HepG2 (cell line): ENCODE results near the gene RHCE. TPM values are rescaled to one million over a fixed set of nuclear protein-coding genes. Genes with fewer than 3 reads are reported as not detected.

Experiments used
- BCL6 ChIP-seq: IDR thresholded peaks from 2 replicates; pipeline ENCODE4 v1.6.1; 2016; ENCODE audit warnings: missing genetic modification reagents, missing compliant biosample characterization
- ELF3 ChIP-seq: IDR thresholded peaks from 2 replicates; pipeline ENCODE4 v1.6.1; 2016; ENCODE audit warnings: missing genetic modification reagents, missing compliant biosample characterization
- FOXA3 ChIP-seq: IDR thresholded peaks from 2 replicates; pipeline ENCODE4 v1.6.1; 2016; ENCODE audit warnings: missing genetic modification reagents, missing compliant biosample characterization
- FOXK1 ChIP-seq: sonication (generic); formaldehyde crosslinking; IDR thresholded peaks from 2 replicates; pipeline ENCODE4 v1.4.0; 2020; ENCODE audit warnings: low read depth, missing genetic modification reagents, borderline replicate concordance
- MEIS2 ChIP-seq: sonication (generic); formaldehyde crosslinking; IDR thresholded peaks from 2 replicates; pipeline ENCODE4 v1.9.0; 2021; ENCODE audit warnings: mild to moderate bottlenecking, missing genetic modification reagents
- MIXL1 ChIP-seq: IDR thresholded peaks from 2 replicates; pipeline ENCODE4 v1.6.1; 2016
- MXD4 ChIP-seq: IDR thresholded peaks from 2 replicates; pipeline ENCODE4 v1.6.1; 2016; ENCODE audit warnings: mild to moderate bottlenecking, missing biosample characterization, missing genetic modification reagents
- NCOA1 ChIP-seq: sonication (generic); formaldehyde crosslinking; IDR thresholded peaks from 2 replicates; pipeline ENCODE4 v1.9.0; 2021; ENCODE audit warnings: missing genetic modification reagents
- NFIB ChIP-seq: sonication (generic); formaldehyde crosslinking; IDR thresholded peaks from 2 replicates; pipeline ENCODE4 v1.9.0; 2021; ENCODE audit warnings: missing genetic modification reagents, mild to moderate bottlenecking, borderline replicate concordance
- NFYB ChIP-seq: sonication (generic); formaldehyde crosslinking; IDR thresholded peaks from 2 replicates; pipeline ENCODE4 v1.4.0; 2020; ENCODE audit warnings: missing genetic modification reagents
- PBX2 ChIP-seq: IDR thresholded peaks from 2 replicates; pipeline ENCODE4 v1.6.1; 2016; ENCODE audit warnings: control low read depth
- SAP130 ChIP-seq: IDR thresholded peaks from 2 replicates; pipeline ENCODE4 v1.6.1; 2016; ENCODE audit warnings: low read depth
- SMAD3 ChIP-seq: sonication (generic); formaldehyde crosslinking; IDR thresholded peaks from 2 replicates; pipeline ENCODE4 v1.4.0; 2020; ENCODE audit warnings: missing genetic modification reagents
- SOX5 ChIP-seq: IDR thresholded peaks from 2 replicates; pipeline ENCODE4 v1.6.1; 2016; ENCODE audit warnings: borderline replicate concordance
- TEAD2 ChIP-seq: sonication (generic); formaldehyde crosslinking; IDR thresholded peaks from 2 replicates; pipeline ENCODE4 v1.9.0; 2021; ENCODE audit warnings: missing genetic modification reagents
- TFAP4 ChIP-seq: sonication (generic); IDR thresholded peaks from 2 replicates; pipeline ENCODE4 v1.6.1; 2016; ENCODE audit warnings: low read depth, borderline replicate concordance
- TSC22D2 ChIP-seq: sonication (generic); formaldehyde crosslinking; IDR thresholded peaks from 2 replicates; pipeline ENCODE4 v1.5.1; 2020; ENCODE audit warnings: missing genetic modification reagents, mild to moderate bottlenecking, borderline replicate concordance
- ZMYM4 ChIP-seq: sonication (generic); formaldehyde crosslinking; IDR thresholded peaks from 2 replicates; pipeline ENCODE4 v1.8.1; 2023; ENCODE audit warnings: mild to moderate bottlenecking, missing genetic modification reagents
- polyA plus RNA-seq, 8 experiments: library from polyadenylated mRNA; depleted of rRNA in 3 of 8; stranded (reverse) in 7 of 8; unstranded in 1 of 8; fragments of >200 nt; fragmentation: Illumina TruSeq in 4 of 8; extraction: Trizol in 4 of 8; gene quantifications; 2 replicates each; pipeline versions ENCODE4 v1.2.1 to v1.2.3, GENCODE V29; 2011 to 2016; ENCODE audit warnings: low read depth in 4 of 8, missing spikeins in 1 of 8, mixed read lengths in 1 of 8; ENCODE audit not compliant: insufficient read depth in 1 of 8
- total RNA-seq, 5 experiments: library from RNA; depleted of rRNA; stranded (reverse); fragments of >200 nt; fragmentation: Illumina TruSeq; extraction: Trizol; gene quantifications; 2 replicates each; pipeline ENCODE4 v1.2.3, GENCODE V29; 2016; ENCODE audit warnings: low read depth in 1 of 5
- TF ChIP-seq, protein P1 (sequence below): sonication (generic); formaldehyde crosslinking; conservative IDR thresholded peaks from 2 replicates; pipeline ENCODE4 v1.4.0; 2020; ENCODE audit warnings: missing genetic modification reagents
- TF ChIP-seq, protein P2 (sequence below): sonication (generic); formaldehyde crosslinking; IDR thresholded peaks from 2 replicates; pipeline ENCODE4 v1.5.1; 2020; ENCODE audit warnings: mild to moderate bottlenecking, missing genetic modification reagents, borderline replicate concordance
- TF ChIP-seq, protein P3 (sequence below): sonication (generic); formaldehyde crosslinking; IDR thresholded peaks from 2 replicates; pipeline ENCODE4 v1.4.0; 2020; ENCODE audit warnings: missing genetic modification reagents

RHCE gene
- total and polyA plus RNA-seq, 2 of the 13 experiments (the other 11 are each of a cell fraction or from before 2014, with no cell fraction given): 0.30 TPM; not detected in 1

DNA sequence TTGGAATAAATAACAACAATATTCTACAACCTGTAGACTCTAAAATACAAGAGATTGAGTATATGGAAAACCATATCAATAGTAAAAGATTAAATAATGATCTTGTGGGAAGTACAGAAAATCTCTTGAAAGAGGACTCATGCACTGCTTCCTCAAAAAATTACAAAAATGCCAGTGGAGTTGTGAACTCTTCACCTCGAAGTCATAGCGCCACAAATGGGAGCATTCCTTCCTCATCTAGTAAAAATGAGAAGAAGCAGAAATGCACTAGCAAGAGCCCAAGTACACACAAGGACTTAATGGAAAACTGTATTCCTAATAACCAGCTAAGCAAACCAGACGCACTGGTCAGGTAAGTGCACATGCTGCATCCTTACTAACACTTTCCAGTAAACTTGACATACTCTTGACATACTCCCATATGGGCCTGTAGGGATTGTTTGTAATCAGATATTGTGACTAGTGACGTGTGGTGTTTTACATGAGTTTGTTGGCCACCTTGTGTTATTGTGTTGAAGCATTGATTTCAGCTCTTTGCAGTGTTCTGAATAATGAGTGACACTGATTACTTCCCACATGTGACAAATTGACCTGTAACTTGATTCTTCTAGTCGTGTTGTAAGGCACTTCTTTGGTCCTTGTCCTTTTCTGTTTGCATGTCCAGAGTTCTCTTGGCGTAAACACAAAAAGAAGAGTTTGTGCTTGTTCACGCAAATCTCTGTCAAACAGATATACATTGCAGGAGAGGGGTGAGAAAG, 38.1 kb upstream of the RHCE start (continued):
- TF ChIP-seq PBX2 (CRISPR knock-in tag): 0 out of 2 replicates have a peak, but pooled peaks have one; percentile 48
- TF ChIP-seq, protein P1, sequence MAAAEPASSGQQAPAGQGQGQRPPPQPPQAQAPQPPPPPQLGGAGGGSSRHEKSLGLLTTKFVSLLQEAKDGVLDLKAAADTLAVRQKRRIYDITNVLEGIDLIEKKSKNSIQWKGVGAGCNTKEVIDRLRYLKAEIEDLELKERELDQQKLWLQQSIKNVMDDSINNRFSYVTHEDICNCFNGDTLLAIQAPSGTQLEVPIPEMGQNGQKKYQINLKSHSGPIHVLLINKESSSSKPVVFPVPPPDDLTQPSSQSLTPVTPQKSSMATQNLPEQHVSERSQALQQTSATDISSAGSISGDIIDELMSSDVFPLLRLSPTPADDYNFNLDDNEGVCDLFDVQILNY (CRISPR knock-in tag): no peak
- TF ChIP-seq, protein P2, sequence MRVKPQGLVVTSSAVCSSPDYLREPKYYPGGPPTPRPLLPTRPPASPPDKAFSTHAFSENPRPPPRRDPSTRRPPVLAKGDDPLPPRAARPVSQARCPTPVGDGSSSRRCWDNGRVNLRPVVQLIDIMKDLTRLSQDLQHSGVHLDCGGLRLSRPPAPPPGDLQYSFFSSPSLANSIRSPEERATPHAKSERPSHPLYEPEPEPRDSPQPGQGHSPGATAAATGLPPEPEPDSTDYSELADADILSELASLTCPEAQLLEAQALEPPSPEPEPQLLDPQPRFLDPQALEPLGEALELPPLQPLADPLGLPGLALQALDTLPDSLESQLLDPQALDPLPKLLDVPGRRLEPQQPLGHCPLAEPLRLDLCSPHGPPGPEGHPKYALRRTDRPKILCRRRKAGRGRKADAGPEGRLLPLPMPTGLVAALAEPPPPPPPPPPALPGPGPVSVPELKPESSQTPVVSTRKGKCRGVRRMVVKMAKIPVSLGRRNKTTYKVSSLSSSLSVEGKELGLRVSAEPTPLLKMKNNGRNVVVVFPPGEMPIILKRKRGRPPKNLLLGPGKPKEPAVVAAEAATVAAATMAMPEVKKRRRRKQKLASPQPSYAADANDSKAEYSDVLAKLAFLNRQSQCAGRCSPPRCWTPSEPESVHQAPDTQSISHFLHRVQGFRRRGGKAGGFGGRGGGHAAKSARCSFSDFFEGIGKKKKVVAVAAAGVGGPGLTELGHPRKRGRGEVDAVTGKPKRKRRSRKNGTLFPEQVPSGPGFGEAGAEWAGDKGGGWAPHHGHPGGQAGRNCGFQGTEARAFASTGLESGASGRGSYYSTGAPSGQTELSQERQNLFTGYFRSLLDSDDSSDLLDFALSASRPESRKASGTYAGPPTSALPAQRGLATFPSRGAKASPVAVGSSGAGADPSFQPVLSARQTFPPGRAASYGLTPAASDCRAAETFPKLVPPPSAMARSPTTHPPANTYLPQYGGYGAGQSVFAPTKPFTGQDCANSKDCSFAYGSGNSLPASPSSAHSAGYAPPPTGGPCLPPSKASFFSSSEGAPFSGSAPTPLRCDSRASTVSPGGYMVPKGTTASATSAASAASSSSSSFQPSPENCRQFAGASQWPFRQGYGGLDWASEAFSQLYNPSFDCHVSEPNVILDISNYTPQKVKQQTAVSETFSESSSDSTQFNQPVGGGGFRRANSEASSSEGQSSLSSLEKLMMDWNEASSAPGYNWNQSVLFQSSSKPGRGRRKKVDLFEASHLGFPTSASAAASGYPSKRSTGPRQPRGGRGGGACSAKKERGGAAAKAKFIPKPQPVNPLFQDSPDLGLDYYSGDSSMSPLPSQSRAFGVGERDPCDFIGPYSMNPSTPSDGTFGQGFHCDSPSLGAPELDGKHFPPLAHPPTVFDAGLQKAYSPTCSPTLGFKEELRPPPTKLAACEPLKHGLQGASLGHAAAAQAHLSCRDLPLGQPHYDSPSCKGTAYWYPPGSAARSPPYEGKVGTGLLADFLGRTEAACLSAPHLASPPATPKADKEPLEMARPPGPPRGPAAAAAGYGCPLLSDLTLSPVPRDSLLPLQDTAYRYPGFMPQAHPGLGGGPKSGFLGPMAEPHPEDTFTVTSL (CRISPR knock-in tag): peak; percentile 76; the same call in 1 of the 2 replicates
- TF ChIP-seq ZMYM4 (CRISPR knock-in tag): peak; percentile 48; the same call in 1 of the 2 replicates
- no peak for TF ChIP-seq TSC22D2 (CRISPR knock-in tag)
- TF ChIP-seq MEIS2 (CRISPR knock-in tag): 0 out of 2 replicates have a peak, but pooled peaks have one; percentile 81
- TF ChIP-seq FOXA3: peak; percentile 73
- 0 out of 2 replicates have a peak, but pooled peaks have one; percentile 21 for TF ChIP-seq NCOA1
- TF ChIP-seq TFAP4: peak; percentile 17; the same call in 1 of the 2 replicates
- TF ChIP-seq MXD4 (CRISPR knock-in tag): peak; percentile 83
- peak; percentile 72 for TF ChIP-seq SAP130 (CRISPR knock-in tag)
- no peak for TF ChIP-seq ELF3 (CRISPR knock-in tag)
- no peak for TF ChIP-seq TEAD2 (CRISPR knock-in tag)
- peak; percentile 75 for TF ChIP-seq MIXL1 (CRISPR knock-in tag)
- TF ChIP-seq NFYB: no peak
- TF ChIP-seq FOXK1: peak; percentile 73; the same call in 1 of the 2 replicates
- peak; percentile 72 for TF ChIP-seq SOX5 (CRISPR knock-in tag)
- peak; percentile 15; the same call in 1 of the 2 replicates for TF ChIP-seq BCL6 (CRISPR knock-in tag)
- TF ChIP-seq SMAD3 (CRISPR knock-in tag): 0 out of 2 replicates have a peak, but pooled peaks have one; percentile 41
- TF ChIP-seq, protein P3, sequence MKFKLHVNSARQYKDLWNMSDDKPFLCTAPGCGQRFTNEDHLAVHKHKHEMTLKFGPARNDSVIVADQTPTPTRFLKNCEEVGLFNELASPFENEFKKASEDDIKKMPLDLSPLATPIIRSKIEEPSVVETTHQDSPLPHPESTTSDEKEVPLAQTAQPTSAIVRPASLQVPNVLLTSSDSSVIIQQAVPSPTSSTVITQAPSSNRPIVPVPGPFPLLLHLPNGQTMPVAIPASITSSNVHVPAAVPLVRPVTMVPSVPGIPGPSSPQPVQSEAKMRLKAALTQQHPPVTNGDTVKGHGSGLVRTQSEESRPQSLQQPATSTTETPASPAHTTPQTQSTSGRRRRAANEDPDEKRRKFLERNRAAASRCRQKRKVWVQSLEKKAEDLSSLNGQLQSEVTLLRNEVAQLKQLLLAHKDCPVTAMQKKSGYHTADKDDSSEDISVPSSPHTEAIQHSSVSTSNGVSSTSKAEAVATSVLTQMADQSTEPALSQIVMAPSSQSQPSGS (CRISPR knock-in tag): 0 out of 2 replicates have a peak, but pooled peaks have one; percentile 35
- no peak for TF ChIP-seq NFIB
